HepG2 (cell line): Measurements from ENCODE around the gene LAPTM4A. TPM values are rescaled to one million over a fixed set of nuclear protein-coding genes. Genes with fewer than 3 reads are reported as not detected.
A peak's percentile ranks its signal among the peaks of the same experiment; 100 is the strongest.

Experiments
- AKNA ChIP-seq: sonication (generic); formaldehyde crosslinking; IDR thresholded peaks from 2 replicates; pipeline ENCODE4 v1.4.0; 2020; ENCODE audit warnings: missing genetic modification reagents, borderline replicate concordance
- ATAD3A ChIP-seq: sonication (generic); formaldehyde crosslinking; IDR thresholded peaks from 2 replicates; pipeline ENCODE4 v1.4.0; 2020; ENCODE audit warnings: missing genetic modification reagents
- BRD4 ChIP-seq: sonication (generic); formaldehyde crosslinking; IDR thresholded peaks from 2 replicates; pipeline ENCODE4 v1.4.0; 2020; ENCODE audit warnings: missing genetic modification reagents
- CREB3 ChIP-seq: sonication (generic); formaldehyde crosslinking; IDR thresholded peaks from 2 replicates; pipeline ENCODE4 v1.5.0; 2020; ENCODE audit warnings: missing genetic modification reagents
- CREM ChIP-seq, 2 experiments: sonication (generic) in 1 of 2; formaldehyde crosslinking in 1 of 2; IDR thresholded peaks; 2 replicates each; pipeline versions ENCODE4 v1.4.0 to v1.6.1; 2016 to 2020; ENCODE audit warnings: antibody characterized with exemption in 1 of 2, mild to moderate bottlenecking in 1 of 2, missing genetic modification reagents in 1 of 2
- E2F1 ChIP-seq: sonication (generic); formaldehyde crosslinking; IDR thresholded peaks from 2 replicates; pipeline ENCODE4 v1.5.0; 2020; ENCODE audit warnings: missing genetic modification reagents
- GATAD2A ChIP-seq: IDR thresholded peaks from 2 replicates; pipeline ENCODE4 v1.6.1; 2016
- GPN1 ChIP-seq: sonication (generic); formaldehyde crosslinking; IDR thresholded peaks from 2 replicates; pipeline ENCODE4 v1.5.1; 2020; ENCODE audit warnings: missing genetic modification reagents, borderline replicate concordance
- JUND ChIP-seq: sonication (generic); formaldehyde crosslinking; IDR thresholded peaks from 2 replicates; pipeline ENCODE4 v1.8.0; 2022; ENCODE audit warnings: mild to moderate bottlenecking, missing genetic modification reagents
- MBNL3 ChIP-seq: fragments of 250-450 bp; sonication (Bioruptor Pico); conservative IDR thresholded peaks from 2 replicates; pipeline ENCODE4 v1.8.0; 2022; ENCODE audit warnings: mild to moderate bottlenecking, inconsistent platforms
- MLXIP ChIP-seq: sonication (generic); formaldehyde crosslinking; IDR thresholded peaks from 2 replicates; pipeline ENCODE4 v1.9.0; 2021; ENCODE audit warnings: missing genetic modification reagents, borderline replicate concordance
- PREB ChIP-seq: sonication (generic); formaldehyde crosslinking; IDR thresholded peaks from 2 replicates; pipeline ENCODE4 v1.4.0; 2020; ENCODE audit warnings: missing genetic modification reagents
- ZGPAT ChIP-seq: IDR thresholded peaks from 2 replicates; pipeline ENCODE4 v1.6.1; 2016; ENCODE audit warnings: mild to moderate bottlenecking
- ZNF75D ChIP-seq: sonication (generic); formaldehyde crosslinking; IDR thresholded peaks from 2 replicates; pipeline ENCODE4 v1.8.1; 2023; ENCODE audit warnings: missing genetic modification reagents, mild to moderate bottlenecking, borderline replicate concordance
- ZSCAN12 ChIP-seq: sonication (generic); formaldehyde crosslinking; IDR thresholded peaks from 2 replicates; pipeline ENCODE4 v1.9.0; 2021; ENCODE audit warnings: mild to moderate bottlenecking, missing genetic modification reagents
- polyA plus RNA-seq, 8 experiments: library from polyadenylated mRNA; depleted of rRNA in 3 of 8; stranded (reverse) in 7 of 8; unstranded in 1 of 8; fragments of >200 nt; fragmentation: Illumina TruSeq in 4 of 8; extraction: Trizol in 4 of 8; gene quantifications; 2 replicates each; pipeline versions ENCODE4 v1.2.1 to v1.2.3, GENCODE V29; 2011 to 2016; ENCODE audit warnings: low read depth in 4 of 8, missing spikeins in 1 of 8, mixed read lengths in 1 of 8; ENCODE audit not compliant: insufficient read depth in 1 of 8
- total RNA-seq, 5 experiments: library from RNA; depleted of rRNA; stranded (reverse); fragments of >200 nt; fragmentation: Illumina TruSeq; extraction: Trizol; gene quantifications; 2 replicates each; pipeline ENCODE4 v1.2.3, GENCODE V29; 2016; ENCODE audit warnings: low read depth in 1 of 5

The LAPTM4A gene
- total and polyA plus RNA-seq, 2 of the 13 experiments (the other 11 are each of a cell fraction or from before 2014, with no cell fraction given), result 116 to 558 TPM

GRCh38 chr2:20012282-20013125, 38.9 kb downstream of the LAPTM4A start, which contains the start of gene MATN3 (continued):
- TF ChIP-seq MLXIP (CRISPR knock-in tag), result no peak
- no peak for TF ChIP-seq AKNA (CRISPR knock-in tag)
- no peak for TF ChIP-seq MBNL3 (CRISPR knock-in tag)
- no peak for TF ChIP-seq ZSCAN12
- no peak for TF ChIP-seq BRD4
- no peak for TF ChIP-seq PREB (CRISPR knock-in tag)
- TF ChIP-seq ZGPAT (CRISPR knock-in tag), result peak; percentile 80; the same call in 1 of the 2 replicates
- no peak for TF ChIP-seq E2F1
- no peak for TF ChIP-seq ATAD3A
- no peak for TF ChIP-seq JUND (CRISPR knock-in tag)
- no peak for TF ChIP-seq CREM (IDR thresholded peaks at IDR 0.05)
- TF ChIP-seq CREM (CRISPR knock-in tag; IDR thresholded peaks at IDR 0.05), result no peak
- no peak for TF ChIP-seq CREB3
- no peak for TF ChIP-seq GATAD2A (CRISPR knock-in tag)
- TF ChIP-seq ZNF75D (CRISPR knock-in tag), result no peak
- no peak for TF ChIP-seq GPN1
